Suprapubic skin (tissue), 4 donors: ENCODE results near the gene ART4. TPM values are rescaled to one million over a fixed set of nuclear protein-coding genes. Genes with fewer than 3 reads are reported as not detected.
A peak's percentile ranks its signal among the peaks of the same experiment; 100 is the strongest.

ENCODE experiments used
- DNase-seq, 2 donors: peaks; one replicate each; pipeline ENCODE4 v3.0.0-alpha.2; 2019; ENCODE audit warnings: low spot score in 2 of 2
- H3K27ac ChIP-seq: fragments of 200-600 bp; sonication (generic); one replicate; pipeline ENCODE4 v1.5.1; 2019
- H3K27me3 ChIP-seq: fragments of 200-600 bp; sonication (generic); one replicate; pipeline ENCODE4 v1.5.1; 2019
- H3K36me3 ChIP-seq: fragments of 200-600 bp; sonication (generic); one replicate; pipeline ENCODE4 v1.5.1; 2019
- H3K4me1 ChIP-seq: fragments of 200-600 bp; sonication (generic); one replicate; pipeline ENCODE4 v1.5.1; 2019
- H3K4me3 ChIP-seq: fragments of 200-600 bp; sonication (generic); one replicate; pipeline ENCODE4 v1.5.1; 2019; ENCODE audit warnings: mild to moderate bottlenecking
- H3K9me3 ChIP-seq: fragments of 200-600 bp; sonication (generic); one replicate; pipeline ENCODE4 v1.5.1; 2019
- EP300 ChIP-seq: sonication (generic); formaldehyde crosslinking; IDR thresholded peaks from one replicate; pipeline ENCODE4 v1.6.1; 2017; ENCODE audit warnings: antibody characterized with exemption
- POLR2A ChIP-seq, 2 donors: fragments of 450-650 bp; IDR thresholded peaks; one replicate each; pipeline ENCODE4 v1.6.1; 2017; ENCODE audit warnings: antibody characterized with exemption in 2 of 2, mild to moderate bottlenecking in 2 of 2, moderate library complexity in 2 of 2
- POLR2AphosphoS5 ChIP-seq, 3 donors: sonication (generic); formaldehyde crosslinking; IDR thresholded peaks; one replicate each; pipeline ENCODE4 v1.6.1; 2017; ENCODE audit warnings: antibody characterized with exemption in 3 of 3
- WGBS: methylation state at CpG from one replicate; pipeline ENCODE4 v1.1.5; 2018; 5-methylcytosine and 5-hydroxymethylcytosine counted together
- total RNA-seq, 4 donors: library from RNA; depleted of rRNA; stranded (reverse); fragments of >200 nt; gene quantifications; one replicate each; pipeline ENCODE4 v1.1.0, GENCODE V29; 2016
- TF ChIP-seq, protein P1 (sequence below), 2 donors: fragments of 200-600 bp in 1 of 2; fragments of 450-650 bp in 1 of 2; sonication (generic) in 1 of 2; IDR thresholded peaks; one replicate each; pipeline ENCODE4 v1.5.1; 2016 to 2019; ENCODE audit warnings: antibody characterized with exemption in 2 of 2, mild to moderate bottlenecking in 1 of 2, moderate library complexity in 1 of 2

The ART4 gene
- total RNA-seq, 4 donors from 2014 or later, result 0.17 to 1.3 (median 0.42) TPM; not detected in 1

GRCh38 chr12:14803011-14803829 lies 40.1 kb downstream of the ART4 start, which contains the start of the genes C12orf60 and WBP11:
TSS of gene C12orf60 (plus strand) at chr12:14803670. CDS start at chr12:14822936, 19,266 bp downstream.
TSS of gene WBP11 (minus strand) at chr12:14803478. CDS start at chr12:14801383, 2,095 bp downstream.
- H3K36me3 ChIP-seq, result peaks cover 7% of the 10 kb centered on the region
- TF ChIP-seq POLR2AphosphoS5 (IDR thresholded peaks at IDR 0.05) (peak in 1 of 3 donors; percentile 49), EP300 (no peak), POLR2A (IDR thresholded peaks at IDR 0.05) (peak in 1 of 2 donors; percentile 43)
- TF ChIP-seq, protein P1, sequence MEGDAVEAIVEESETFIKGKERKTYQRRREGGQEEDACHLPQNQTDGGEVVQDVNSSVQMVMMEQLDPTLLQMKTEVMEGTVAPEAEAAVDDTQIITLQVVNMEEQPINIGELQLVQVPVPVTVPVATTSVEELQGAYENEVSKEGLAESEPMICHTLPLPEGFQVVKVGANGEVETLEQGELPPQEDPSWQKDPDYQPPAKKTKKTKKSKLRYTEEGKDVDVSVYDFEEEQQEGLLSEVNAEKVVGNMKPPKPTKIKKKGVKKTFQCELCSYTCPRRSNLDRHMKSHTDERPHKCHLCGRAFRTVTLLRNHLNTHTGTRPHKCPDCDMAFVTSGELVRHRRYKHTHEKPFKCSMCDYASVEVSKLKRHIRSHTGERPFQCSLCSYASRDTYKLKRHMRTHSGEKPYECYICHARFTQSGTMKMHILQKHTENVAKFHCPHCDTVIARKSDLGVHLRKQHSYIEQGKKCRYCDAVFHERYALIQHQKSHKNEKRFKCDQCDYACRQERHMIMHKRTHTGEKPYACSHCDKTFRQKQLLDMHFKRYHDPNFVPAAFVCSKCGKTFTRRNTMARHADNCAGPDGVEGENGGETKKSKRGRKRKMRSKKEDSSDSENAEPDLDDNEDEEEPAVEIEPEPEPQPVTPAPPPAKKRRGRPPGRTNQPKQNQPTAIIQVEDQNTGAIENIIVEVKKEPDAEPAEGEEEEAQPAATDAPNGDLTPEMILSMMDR (IDR thresholded peaks at IDR 0.05), result peak in 1 of 2 donors; percentile 5
- no peaks in the 10 kb centered on the region for H3K27me3 ChIP-seq
- H3K9me3 ChIP-seq, result no peaks in the 10 kb centered on the region
- under 1% methylated on average over 49 of the region's 50 CpGs for WGBS
- H3K4me1 ChIP-seq, result peaks cover 21% of the 10 kb centered on the region
- DNase-seq, result peak; percentile 96 to 97
- H3K27ac ChIP-seq, result peak within 1 kb of the TSS; percentile 93
- peak within 1 kb of the TSS; percentile 91 for H3K4me3 ChIP-seq

- Histone ChIP-seq H3K4me3 (peak overlapping the region; percentile 91), H3K9me3 (no peaks in the 10 kb centered on the region), H3K27me3 (no peaks in the 10 kb centered on the region), H3K36me3 (peaks cover 13% of the 10 kb centered on the region), H3K27ac (peak overlapping the region; percentile 93), H3K4me1 (peaks cover 21% of the 10 kb centered on the region)
- WGBS, result 0% methylated on average over 7 of the region's 7 CpGs
- DNase-seq, result no peak
- no peak for TF ChIP-seq POLR2AphosphoS5 (IDR thresholded peaks at IDR 0.05)
Measured at GRCh38 chr12:14802721-14803010, 40.7 kb downstream of the ART4 start.

GRCh38 chr12:14802247-14802646 lies 41.1 kb downstream of the ART4 start:
- TF ChIP-seq EP300 (no peak), POLR2A (IDR thresholded peaks at IDR 0.05) (no peak), POLR2AphosphoS5 (IDR thresholded peaks at IDR 0.05) (no peak)
- TF ChIP-seq, protein P1 (IDR thresholded peaks at IDR 0.05), result no peak
- H3K27ac ChIP-seq, result no peak overlapping the region

GRCh38 chr12:14795028-14795448 lies 48.3 kb downstream of the ART4 start:
- peaks cover 78% of the 10 kb centered on the region for H3K36me3 ChIP-seq
- H3K9me3 ChIP-seq, result no peaks in the 10 kb centered on the region
- WGBS, result 69% methylated on average over 4 of the region's 4 CpGs
- H3K27ac ChIP-seq, result no peak overlapping the region
- no peaks in the 10 kb centered on the region for H3K27me3 ChIP-seq
- TF ChIP-seq, protein P1 (IDR thresholded peaks at IDR 0.05), result no peak
- no peak for TF ChIP-seq EP300
- no peaks in the 10 kb centered on the region for H3K4me1 ChIP-seq
- H3K4me3 ChIP-seq, result no peak overlapping the region
- no peak for DNase-seq

More at GRCh38 chr12:14802247-14802646, 41.1 kb downstream of the ART4 start:
- Histone ChIP-seq H3K9me3 (no peaks in the 10 kb centered on the region), H3K27me3 (no peaks in the 10 kb centered on the region), H3K4me3 (peak overlapping the region; percentile 91), H3K4me1 (peaks cover 21% of the 10 kb centered on the region), H3K36me3 (peaks cover 17% of the 10 kb centered on the region)
- WGBS, result 60% methylated on average over 4 of the region's 4 CpGs
- no peak for DNase-seq

DNA sequence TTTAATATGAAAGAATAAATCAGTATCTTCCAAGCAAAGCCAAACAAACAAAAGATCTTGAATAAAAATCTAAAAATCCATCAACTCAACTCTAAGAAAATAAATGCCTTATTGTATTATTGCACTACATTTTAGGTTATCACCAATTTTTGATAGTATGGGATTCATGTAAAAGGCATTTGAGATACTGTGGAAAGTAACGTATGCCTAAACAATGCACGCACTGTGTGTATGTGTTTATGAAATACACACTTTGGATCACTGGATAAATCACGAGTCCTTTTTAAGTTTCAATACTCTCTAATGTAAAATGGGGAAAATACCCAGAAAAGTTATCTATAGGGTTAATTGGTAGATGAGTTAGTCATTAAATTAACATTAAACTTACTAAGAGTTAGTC lies 57.8 kb downstream of the ART4 start:
- no peak for DNase-seq
- no peak for TF ChIP-seq POLR2AphosphoS5 (IDR thresholded peaks at IDR 0.05)
- TF ChIP-seq, protein P1 (IDR thresholded peaks at IDR 0.05), result no peak
- TF ChIP-seq EP300, result no peak
- no peak for TF ChIP-seq POLR2A (IDR thresholded peaks at IDR 0.05)
- Histone ChIP-seq H3K4me1 (no peaks in the 10 kb centered on the region), H3K9me3 (no peaks in the 10 kb centered on the region), H3K4me3 (no peak overlapping the region), H3K36me3 (peaks cover 50% of the 10 kb centered on the region), H3K27me3 (no peaks in the 10 kb centered on the region), H3K27ac (no peak overlapping the region)
- 91% methylated on average over 3 of the region's 3 CpGs for WGBS
